Natural killer cell (primary cell): ENCODE data around the gene BMAL2. TPM values are rescaled to one million over a fixed set of nuclear protein-coding genes. Genes with fewer than 3 reads are reported as not detected.

Experiments used
- ATAC-seq, 3 donors: fragments of 150-1000 bp in 2 of 3; fragments of 200-7000 bp in 1 of 3; cut with Tn5 transposase; 1 replicate in 1 of 3; 2 replicates in 2 of 3; pipeline ENCODE4 v1.10.0; 2021; ENCODE audit warnings: mild to moderate bottlenecking in 2 of 3, moderate library complexity in 2 of 3
- DNase-seq, 2 donors: peaks; one replicate each; pipeline versions ENCODE4 v3.0.0 to v3.0.0-alpha.2; 2013 to 2021; ENCODE audit warnings: mixed read lengths in 1 of 2
- H3K27ac ChIP-seq: one replicate; pipeline ENCODE4 v1.5.1; 2013; ENCODE audit warnings: mild to moderate bottlenecking, low read length
- H3K27me3 ChIP-seq: one replicate; pipeline ENCODE4 v1.6.1; 2013; ENCODE audit warnings: low read length; ENCODE audit not compliant: control insufficient read depth, insufficient read depth
- H3K36me3 ChIP-seq: one replicate; pipeline ENCODE4 v1.6.1; 2013; ENCODE audit warnings: low read length; ENCODE audit not compliant: control insufficient read depth, insufficient read depth
- H3K4me1 ChIP-seq: one replicate; pipeline ENCODE4 v1.6.1; 2013; ENCODE audit warnings: low read length; ENCODE audit not compliant: control insufficient read depth, insufficient read depth
- H3K4me3 ChIP-seq: one replicate; pipeline ENCODE4 v1.5.1; 2013; ENCODE audit warnings: low read length
- H3K9me3 ChIP-seq: one replicate; pipeline ENCODE4 v1.6.1; 2013; ENCODE audit warnings: low read length; ENCODE audit not compliant: control insufficient read depth, insufficient read depth
- H3K27ac Mint-ChIP-seq, 2 donors: one replicate each; pipeline ENCODE4 v1.8.0; 2022; ENCODE audit warnings: mild to moderate bottlenecking in 2 of 2, mixed read lengths in 2 of 2, moderate library complexity in 1 of 2
- H3K27me3 Mint-ChIP-seq, 2 donors: one replicate each; pipeline ENCODE4 v1.8.0; 2022; ENCODE audit warnings: low read depth in 2 of 2, mixed read lengths in 2 of 2
- H3K36me3 Mint-ChIP-seq: one replicate; pipeline ENCODE4 v1.8.0; 2022; ENCODE audit warnings: mixed read lengths
- H3K4me1 Mint-ChIP-seq, 2 donors: one replicate each; pipeline ENCODE4 v1.8.0; 2022; ENCODE audit warnings: mixed read lengths in 2 of 2
- H3K4me3 Mint-ChIP-seq: one replicate; pipeline ENCODE4 v1.8.0; 2022; ENCODE audit warnings: mild to moderate bottlenecking, moderate library complexity, mixed read lengths
- H3K9me3 Mint-ChIP-seq, 2 donors: one replicate each; pipeline ENCODE4 v1.8.0; 2022; ENCODE audit warnings: mixed read lengths in 2 of 2
- WGBS: methylation state at CpG from one replicate; pipeline ENCODE4 v1.1.7; 2013; ENCODE audit warnings: missing lambda C conversion rate; ENCODE audit not compliant: insufficient coverage; 5-methylcytosine and 5-hydroxymethylcytosine counted together
- intact Hi-C: fragments of 100-400 bp; cut with micrococcal nuclease; formaldehyde crosslinking; loops from one replicate; pipeline ENCODE4 v1.14.2; 2022
- total RNA-seq, 4 donors: library from RNA; stranded (reverse); fragments of 120-200 nt in 1 of 4; gene quantifications; one replicate each; pipeline versions ENCODE4 v1.2.3 to v1.2.4, GENCODE V29; 2013 to 2022
- TF ChIP-seq, protein P1 (sequence below): fragments of 200-600 bp; IDR thresholded peaks from one replicate; pipeline ENCODE4 v1.8.0; 2022; ENCODE audit warnings: antibody characterized with exemption

The BMAL2 gene
- total RNA-seq, 3 donors from 2014 or later (not counting 1 experiment from before 2014, with no cell fraction given), result 0.16 to 0.33 (median 0.19) TPM

DNA sequence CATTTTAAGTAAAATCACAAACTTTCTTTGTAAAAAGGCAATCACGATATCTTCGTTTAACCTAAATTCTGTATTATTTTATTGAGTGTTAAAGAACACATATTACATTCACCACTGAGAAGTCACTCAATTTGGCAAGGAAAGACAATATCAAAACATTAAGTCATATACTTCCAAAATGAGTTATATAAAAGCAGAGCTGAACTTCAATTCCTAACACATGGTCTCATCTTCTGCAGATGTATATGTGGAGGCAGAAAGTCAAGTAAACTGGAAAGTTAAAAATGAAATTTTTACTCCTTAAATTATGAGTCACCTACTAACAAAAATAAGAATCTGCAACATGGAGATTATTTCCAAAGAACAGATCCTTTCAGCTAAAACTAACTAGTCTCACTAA, 28.7 kb downstream of the BMAL2 start:
- no peaks in the 10 kb centered on the region for H3K9me3 ChIP-seq
- Mint-ChIP-seq H3K4me1 (no peaks in the 10 kb centered on the region), H3K36me3 (no peaks in the 10 kb centered on the region), H3K4me3 (no peak overlapping the region), H3K9me3 (no peaks in the 10 kb centered on the region), H3K27ac (no peak overlapping the region), H3K27me3 (no peaks in the 10 kb centered on the region)
- H3K27me3 ChIP-seq, result no peaks in the 10 kb centered on the region
- no peaks in the 10 kb centered on the region for H3K4me1 ChIP-seq
- ATAC-seq (no peak), DNase-seq (no peak)
- H3K27ac ChIP-seq, result no peak overlapping the region
- WGBS, result no CpG with 5 or more reads among the region's 2 CpGs
- H3K4me3 ChIP-seq, result no peak overlapping the region
- TF ChIP-seq, protein P1, sequence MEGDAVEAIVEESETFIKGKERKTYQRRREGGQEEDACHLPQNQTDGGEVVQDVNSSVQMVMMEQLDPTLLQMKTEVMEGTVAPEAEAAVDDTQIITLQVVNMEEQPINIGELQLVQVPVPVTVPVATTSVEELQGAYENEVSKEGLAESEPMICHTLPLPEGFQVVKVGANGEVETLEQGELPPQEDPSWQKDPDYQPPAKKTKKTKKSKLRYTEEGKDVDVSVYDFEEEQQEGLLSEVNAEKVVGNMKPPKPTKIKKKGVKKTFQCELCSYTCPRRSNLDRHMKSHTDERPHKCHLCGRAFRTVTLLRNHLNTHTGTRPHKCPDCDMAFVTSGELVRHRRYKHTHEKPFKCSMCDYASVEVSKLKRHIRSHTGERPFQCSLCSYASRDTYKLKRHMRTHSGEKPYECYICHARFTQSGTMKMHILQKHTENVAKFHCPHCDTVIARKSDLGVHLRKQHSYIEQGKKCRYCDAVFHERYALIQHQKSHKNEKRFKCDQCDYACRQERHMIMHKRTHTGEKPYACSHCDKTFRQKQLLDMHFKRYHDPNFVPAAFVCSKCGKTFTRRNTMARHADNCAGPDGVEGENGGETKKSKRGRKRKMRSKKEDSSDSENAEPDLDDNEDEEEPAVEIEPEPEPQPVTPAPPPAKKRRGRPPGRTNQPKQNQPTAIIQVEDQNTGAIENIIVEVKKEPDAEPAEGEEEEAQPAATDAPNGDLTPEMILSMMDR, result no peak
- H3K36me3 ChIP-seq, result no peaks in the 10 kb centered on the region
- intact Hi-C loops, result no loop called here

DNA sequence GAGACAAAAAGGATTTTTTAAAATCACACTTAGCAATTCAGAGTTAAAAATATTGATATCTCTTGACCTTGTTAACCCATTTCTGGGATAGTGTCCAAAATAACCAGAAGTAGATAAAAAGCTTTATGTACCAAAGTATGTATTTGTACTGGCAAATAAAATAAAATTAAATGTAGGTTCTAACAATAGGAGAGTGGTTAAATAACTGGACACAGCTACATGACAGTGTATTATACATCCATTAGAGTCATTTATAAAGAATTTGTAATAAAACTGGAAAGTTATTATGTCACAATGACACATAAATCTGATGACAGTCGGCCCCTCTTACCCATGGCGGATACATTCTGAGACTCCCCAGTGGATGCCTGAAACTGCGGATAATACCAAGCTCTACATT, 34.0 kb downstream of the BMAL2 start:
- Mint-ChIP-seq H3K4me3 (no peak overlapping the region), H3K27ac (no peak overlapping the region), H3K36me3 (no peaks in the 10 kb centered on the region), H3K27me3 (no peaks in the 10 kb centered on the region), H3K4me1 (no peaks in the 10 kb centered on the region), H3K9me3 (no peaks in the 10 kb centered on the region)
- H3K27ac ChIP-seq, result no peak overlapping the region
- intact Hi-C loops, result no loop called here
- H3K9me3 ChIP-seq, result no peaks in the 10 kb centered on the region
- H3K4me3 ChIP-seq, result no peak overlapping the region
- H3K27me3 ChIP-seq, result no peaks in the 10 kb centered on the region
- 100% methylated on average over 2 of the region's 3 CpGs for WGBS
- TF ChIP-seq, protein P1, result no peak
- H3K4me1 ChIP-seq, result no peaks in the 10 kb centered on the region
- no peaks in the 10 kb centered on the region for H3K36me3 ChIP-seq
- DNase-seq, result no peak
- no peak for ATAC-seq

DNA sequence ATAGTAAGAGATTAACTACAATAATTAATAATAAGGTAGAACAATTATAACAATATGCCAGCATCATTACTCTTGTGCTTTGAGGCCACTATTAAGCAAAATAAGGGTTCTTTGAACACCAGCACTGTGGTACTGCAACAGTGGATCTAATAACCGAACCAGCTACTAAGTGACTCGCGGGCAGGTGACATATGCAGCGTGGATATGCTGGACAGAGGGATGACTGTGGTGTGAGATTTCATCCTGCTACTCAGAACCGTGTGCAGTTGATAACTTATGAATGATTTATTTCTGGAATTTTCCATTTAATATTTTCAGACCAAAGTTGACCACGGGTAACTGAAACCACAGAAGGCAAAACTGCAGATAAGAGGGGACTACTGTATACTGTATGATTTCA, 34.4 kb downstream of the BMAL2 start:
- H3K27me3 Mint-ChIP-seq, result no peaks in the 10 kb centered on the region
- H3K27ac ChIP-seq, result no peak overlapping the region
- no peaks in the 10 kb centered on the region for H3K36me3 ChIP-seq
- no peaks in the 10 kb centered on the region for H3K27me3 ChIP-seq
- H3K4me3 ChIP-seq, result no peak overlapping the region
- intact Hi-C loops, result no loop called here
- TF ChIP-seq, protein P1, result no peak
- H3K9me3 ChIP-seq, result no peaks in the 10 kb centered on the region
- no peak for DNase-seq
- no peaks in the 10 kb centered on the region for H3K36me3 Mint-ChIP-seq
- H3K9me3 Mint-ChIP-seq, result no peaks in the 10 kb centered on the region
- no peaks in the 10 kb centered on the region for H3K4me1 Mint-ChIP-seq
- H3K4me3 Mint-ChIP-seq, result no peak overlapping the region
- WGBS, result 81% methylated on average over 5 of the region's 6 CpGs
- no peak overlapping the region for H3K27ac Mint-ChIP-seq
- H3K4me1 ChIP-seq, result no peaks in the 10 kb centered on the region
- no peak for ATAC-seq

DNA sequence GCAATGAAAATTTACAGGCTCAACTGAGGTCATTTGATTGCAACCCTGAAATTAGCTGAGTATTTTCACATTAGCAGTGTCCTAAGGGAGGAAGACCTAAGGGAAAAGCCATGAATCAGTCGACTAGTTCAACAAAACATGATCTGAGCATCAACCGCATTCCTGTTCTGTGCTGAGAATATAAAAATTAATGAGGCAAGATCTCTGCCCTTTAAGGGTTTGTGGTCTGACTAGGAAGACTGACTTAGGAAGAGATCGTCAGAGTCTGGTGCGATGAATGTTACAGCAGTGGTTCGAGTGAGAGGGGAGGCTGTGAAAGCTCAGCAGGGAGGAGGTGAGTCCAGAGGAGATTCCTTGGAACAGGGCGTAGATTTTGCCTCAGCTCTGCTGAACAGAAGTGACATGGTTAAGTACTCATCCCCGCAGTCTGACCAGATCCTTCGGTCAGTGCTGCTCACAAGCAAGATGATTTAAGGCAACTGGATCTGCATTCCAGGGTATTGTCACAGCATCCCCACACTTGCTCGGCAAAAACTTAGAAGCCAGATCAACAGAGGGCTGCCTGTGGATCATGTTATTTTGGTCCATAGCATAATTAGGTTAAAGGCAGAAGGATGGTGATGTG, 49.6 kb downstream of the BMAL2 start:
- ATAC-seq (no peak), DNase-seq (no peak)
- H3K4me1 ChIP-seq, result no peaks in the 10 kb centered on the region
- H3K27me3 ChIP-seq, result no peaks in the 10 kb centered on the region
- WGBS, result 92% methylated on average over 9 of the region's 9 CpGs
- H3K27me3 Mint-ChIP-seq, result no peaks in the 10 kb centered on the region
- H3K4me3 Mint-ChIP-seq, result no peak overlapping the region
- intact Hi-C loops, result no loop called here
- no peaks in the 10 kb centered on the region for H3K36me3 Mint-ChIP-seq
- TF ChIP-seq, protein P1, result no peak
- H3K9me3 ChIP-seq, result no peaks in the 10 kb centered on the region
- H3K27ac ChIP-seq, result no peak overlapping the region
- no peaks in the 10 kb centered on the region for H3K9me3 Mint-ChIP-seq
- H3K4me1 Mint-ChIP-seq, result no peaks in the 10 kb centered on the region
- no peak overlapping the region for H3K27ac Mint-ChIP-seq
- H3K4me3 ChIP-seq, result no peak overlapping the region
- H3K36me3 ChIP-seq, result no peaks in the 10 kb centered on the region
